ENCODE measurements around the gene TICAM1.

- TF ChIP-seq CTCF (conservative IDR thresholded peaks at IDR 0.05) (peak; percentile 76), EZH2 (IDR thresholded peaks at IDR 0.05; ENCODE audit: low read depth) (no peak)
Observed at GRCh38 chr19:4811328-4812131, 20.0 kb downstream of the TICAM1 start.

Measured in PC-9 (cell line).